HepG2 (cell line): ENCODE measurements around the gene RRM2. TPM values are rescaled to one million over a fixed set of nuclear protein-coding genes. Genes with fewer than 3 reads are reported as not detected.

Experiments used
- ATAC-seq: fragments of 200-7000 bp; cut with Tn5 transposase; 3 replicates; pipeline ENCODE4 v1.9.1; 2020; ENCODE audit warnings: mild to moderate bottlenecking, moderate library complexity
- BruUV-seq: library from RNA; stranded (reverse); fragments of 400-500 nt; replicated peaks from 2 replicates; lab custom pipeline; 2021; lab: Mats Ljungman, UMichigan
- CTCF ChIA-PET: fragments of 300-600 bp; formaldehyde crosslinking; extraction: SDS; loops from one replicate; lab custom pipeline; 2021; ENCODE audit warnings: low total read pairs, inconsistent platforms, low intra/inter-chr PET ratio; lab: Yijun Ruan, JAX
- POLR2A ChIA-PET: fragments of 350-600 bp; sonication (Branson Sonifier 250); formaldehyde crosslinking; loops from one replicate; lab custom pipeline; 2020; ENCODE audit warnings: antibody characterized with exemption, inconsistent platforms; lab: Yijun Ruan, JAX
- DNase-seq: peaks from one replicate; pipeline ENCODE4 v3.0.0-alpha.2; 2015; ENCODE audit warnings: low spot score
- FAIRE-seq: peaks from 3 replicates; lab custom pipeline; 2011; peaks lifted over from hg19 to GRCh38; lab: Jason Lieb, UNC
- H2AFZ ChIP-seq: one replicate; pipeline ENCODE4 v1.6.1; 2011; ENCODE audit warnings: low read length, inconsistent platforms
- H3K27ac ChIP-seq: fragments of 300-600 bp; 3 replicates; pipeline ENCODE4 v1.8.0; 2011; ENCODE audit warnings: mixed run types, mild to moderate bottlenecking, mixed read lengths, low read length, inconsistent platforms; ENCODE audit not compliant: insufficient read depth; ENCODE audit errors: extremely low read length
- H3K27me3 ChIP-seq, 2 experiments: fragments of 200-600 bp in 1 of 2; 2 replicates in 1 of 2; 3 replicates in 1 of 2; pipeline versions ENCODE4 v1.6.0 to v1.8.0; 2011; ENCODE audit warnings: low read length in 2 of 2, mild to moderate bottlenecking in 2 of 2, moderate library complexity in 2 of 2, inconsistent platforms in 1 of 2; ENCODE audit not compliant: insufficient read depth in 2 of 2, control insufficient read depth in 1 of 2
- H3K36me3 ChIP-seq, 2 experiments: fragments of 200-600 bp in 1 of 2; replicated peaks in 1 of 2; 2 replicates in 1 of 2; 3 replicates in 1 of 2; pipeline versions ENCODE4 v1.5.1 to v1.8.0; 2011; ENCODE audit warnings: low read length in 2 of 2, inconsistent platforms in 1 of 2; ENCODE audit not compliant: insufficient read depth in 2 of 2, control insufficient read depth in 1 of 2
- H3K4me1 ChIP-seq: 2 replicates; pipeline ENCODE4 v1.5.1; 2012; ENCODE audit warnings: low read length, inconsistent platforms; ENCODE audit not compliant: insufficient read depth
- H3K4me2 ChIP-seq: 2 replicates; pipeline ENCODE4 v1.6.0; 2011; ENCODE audit warnings: low read depth, low read length, inconsistent platforms
- H3K4me3 ChIP-seq, 3 experiments: fragments of 200-600 bp in 1 of 3; sonication (generic), shearing (Covaris generic) in 1 of 3; replicated peaks in 1 of 3; 2 replicates each; pipeline ENCODE4 v1.5.1; 2011 to 2016; ENCODE audit warnings: low read length in 3 of 3, inconsistent platforms in 2 of 3, low read depth in 2 of 3, mild to moderate bottlenecking in 2 of 3, control low read depth in 1 of 3, mixed read lengths in 1 of 3; ENCODE audit not compliant: insufficient read depth in 1 of 3
- H3K79me2 ChIP-seq: one replicate; pipeline ENCODE4 v1.6.1; 2011; ENCODE audit warnings: low read length, inconsistent platforms; ENCODE audit not compliant: insufficient read depth
- H3K9ac ChIP-seq: 2 replicates; pipeline ENCODE4 v1.6.0; 2011; ENCODE audit warnings: mild to moderate bottlenecking, low read depth, low read length, inconsistent platforms; ENCODE audit not compliant: insufficient read depth
- H3K9me3 ChIP-seq: 2 replicates; pipeline ENCODE4 v1.5.1; 2012; ENCODE audit warnings: mild to moderate bottlenecking, low read length
- H4K20me1 ChIP-seq: 2 replicates; pipeline ENCODE4 v1.6.0; 2011; ENCODE audit warnings: inconsistent platforms, mild to moderate bottlenecking, low read length, moderate library complexity; ENCODE audit not compliant: insufficient read depth
- SP2 ChIP-seq: sonication (generic); formaldehyde crosslinking; IDR thresholded peaks from 2 replicates; pipeline ENCODE4 v1.5.1; 2020; ENCODE audit warnings: mild to moderate bottlenecking, missing genetic modification reagents
- SSRP1 ChIP-seq: IDR thresholded peaks from 2 replicates; pipeline ENCODE4 v1.6.1; 2016; ENCODE audit warnings: control low read depth
- TBP ChIP-seq: sonication (generic); formaldehyde crosslinking; IDR thresholded peaks from 2 replicates; pipeline ENCODE4 v1.5.0; 2020; ENCODE audit warnings: missing genetic modification reagents
- ZBTB20 ChIP-seq: sonication (generic); formaldehyde crosslinking; IDR thresholded peaks from 2 replicates; pipeline ENCODE4 v1.8.1; 2023; ENCODE audit warnings: missing genetic modification reagents, low read depth, mild to moderate bottlenecking, borderline replicate concordance
- ZNF256 ChIP-seq: sonication (generic); formaldehyde crosslinking; conservative IDR thresholded peaks from 2 replicates; pipeline ENCODE4 v1.4.0; 2020; ENCODE audit warnings: missing genetic modification reagents
- ZNF564 ChIP-seq: sonication (generic); formaldehyde crosslinking; IDR thresholded peaks from 2 replicates; pipeline ENCODE4 v1.8.1; 2023; ENCODE audit warnings: mild to moderate bottlenecking, missing genetic modification reagents
- WGBS: methylation state at CpG from one replicate; pipeline ENCODE4 v1.1.6; 2017; ENCODE audit warnings: low lambda C conversion rate; 5-methylcytosine and 5-hydroxymethylcytosine counted together
- in situ Hi-C: cut with HindIII; loops from 2 replicates; pipeline ENCODE4 v1.10.0; 2017; ENCODE audit warnings: low pct_unique_long_range_greater_than_20kb; ENCODE audit not compliant: extremely low pct_ligation_motif_present
- intact Hi-C: fragments of 100-400 bp; cut with micrococcal nuclease; formaldehyde crosslinking; loops from one replicate; pipeline ENCODE4 v1.10.0; 2022; ENCODE audit not compliant: unreplicated experiment
- polyA plus RNA-seq, 8 experiments: library from polyadenylated mRNA; depleted of rRNA in 3 of 8; stranded (reverse) in 7 of 8; unstranded in 1 of 8; fragments of >200 nt; fragmentation: Illumina TruSeq in 4 of 8; extraction: Trizol in 4 of 8; gene quantifications; 2 replicates each; pipeline versions ENCODE4 v1.2.1 to v1.2.3, GENCODE V29; 2011 to 2016; ENCODE audit warnings: low read depth in 4 of 8, missing spikeins in 1 of 8, mixed read lengths in 1 of 8; ENCODE audit not compliant: insufficient read depth in 1 of 8
- total RNA-seq, 5 experiments: library from RNA; depleted of rRNA; stranded (reverse); fragments of >200 nt; fragmentation: Illumina TruSeq; extraction: Trizol; gene quantifications; 2 replicates each; pipeline ENCODE4 v1.2.3, GENCODE V29; 2016; ENCODE audit warnings: low read depth in 1 of 5
- TF ChIP-seq, protein P1 (sequence below), 2 experiments: sonication (generic) in 1 of 2; formaldehyde crosslinking in 1 of 2; IDR thresholded peaks; 2 replicates each; pipeline versions ENCODE4 v1.4.0 to v1.6.1; 2018 to 2020; ENCODE audit warnings: missing genetic modification reagents in 2 of 2, borderline replicate concordance in 1 of 2, low read depth in 1 of 2, mild to moderate bottlenecking in 1 of 2, missing biosample characterization in 1 of 2
- TF ChIP-seq, protein P2 (sequence below), 2 experiments: fragments of 450-650 bp in 1 of 2; sonication (generic) in 1 of 2; formaldehyde crosslinking in 1 of 2; IDR thresholded peaks; 2 replicates each; pipeline versions ENCODE4 v1.6.1 to v1.8.0; 2016 to 2022; ENCODE audit warnings: antibody characterized with exemption in 1 of 2, mild to moderate bottlenecking in 1 of 2, missing genetic modification reagents in 1 of 2
- TF ChIP-seq, protein P3 (sequence below): IDR thresholded peaks from 2 replicates; pipeline ENCODE4 v1.6.1; 2016; ENCODE audit warnings: missing genetic modification reagents, missing compliant biosample characterization
- TF ChIP-seq, protein P4 (sequence below): sonication (generic); formaldehyde crosslinking; IDR thresholded peaks from 2 replicates; pipeline ENCODE4 v1.4.0; 2020; ENCODE audit warnings: mild to moderate bottlenecking, missing genetic modification reagents

RRM2 gene
- total and polyA plus RNA-seq, 2 of the 13 experiments (the other 11 are each of a cell fraction or from before 2014, with no cell fraction given) = 31.3 to 150 TPM

DNA sequence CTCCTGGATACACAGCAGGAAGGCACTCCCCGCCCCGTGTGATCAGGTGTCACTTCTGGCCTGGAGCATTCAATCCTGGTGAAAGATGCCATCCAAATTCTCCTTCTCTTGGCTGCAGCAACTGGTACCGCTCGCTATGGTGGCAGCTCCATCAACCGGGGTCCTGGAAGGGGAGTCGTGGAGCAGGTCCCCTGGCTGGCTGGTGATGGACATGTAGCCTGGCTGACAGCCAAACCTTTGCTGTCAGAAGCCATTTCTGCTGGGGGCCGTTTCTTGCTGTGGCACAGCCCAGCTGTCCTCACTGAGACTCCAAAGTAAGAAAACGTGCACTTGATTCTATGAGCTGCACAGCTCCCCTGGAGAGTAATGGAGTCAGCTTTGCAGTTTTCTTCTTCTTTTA, 35.2 kb upstream of the RRM2 start (continued):
- TF ChIP-seq, protein P1, sequence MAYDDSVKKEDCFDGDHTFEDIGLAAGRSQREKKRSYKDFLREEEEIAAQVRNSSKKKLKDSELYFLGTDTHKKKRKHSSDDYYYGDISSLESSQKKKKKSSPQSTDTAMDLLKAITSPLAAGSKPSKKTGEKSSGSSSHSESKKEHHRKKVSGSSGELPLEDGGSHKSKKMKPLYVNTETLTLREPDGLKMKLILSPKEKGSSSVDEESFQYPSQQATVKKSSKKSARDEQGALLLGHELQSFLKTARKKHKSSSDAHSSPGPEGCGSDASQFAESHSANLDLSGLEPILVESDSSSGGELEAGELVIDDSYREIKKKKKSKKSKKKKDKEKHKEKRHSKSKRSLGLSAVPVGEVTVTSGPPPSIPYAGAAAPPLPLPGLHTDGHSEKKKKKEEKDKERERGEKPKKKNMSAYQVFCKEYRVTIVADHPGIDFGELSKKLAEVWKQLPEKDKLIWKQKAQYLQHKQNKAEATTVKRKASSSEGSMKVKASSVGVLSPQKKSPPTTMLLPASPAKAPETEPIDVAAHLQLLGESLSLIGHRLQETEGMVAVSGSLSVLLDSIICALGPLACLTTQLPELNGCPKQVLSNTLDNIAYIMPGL (CRISPR knock-in tag; IDR thresholded peaks at IDR 0.05; ENCODE audit: borderline replicate concordance in 1 of 2, low read depth in 1 of 2) = 0 out of 4 replicates have a peak, but pooled peaks of 1 of the 2 experiments have one; percentile 20

DNA sequence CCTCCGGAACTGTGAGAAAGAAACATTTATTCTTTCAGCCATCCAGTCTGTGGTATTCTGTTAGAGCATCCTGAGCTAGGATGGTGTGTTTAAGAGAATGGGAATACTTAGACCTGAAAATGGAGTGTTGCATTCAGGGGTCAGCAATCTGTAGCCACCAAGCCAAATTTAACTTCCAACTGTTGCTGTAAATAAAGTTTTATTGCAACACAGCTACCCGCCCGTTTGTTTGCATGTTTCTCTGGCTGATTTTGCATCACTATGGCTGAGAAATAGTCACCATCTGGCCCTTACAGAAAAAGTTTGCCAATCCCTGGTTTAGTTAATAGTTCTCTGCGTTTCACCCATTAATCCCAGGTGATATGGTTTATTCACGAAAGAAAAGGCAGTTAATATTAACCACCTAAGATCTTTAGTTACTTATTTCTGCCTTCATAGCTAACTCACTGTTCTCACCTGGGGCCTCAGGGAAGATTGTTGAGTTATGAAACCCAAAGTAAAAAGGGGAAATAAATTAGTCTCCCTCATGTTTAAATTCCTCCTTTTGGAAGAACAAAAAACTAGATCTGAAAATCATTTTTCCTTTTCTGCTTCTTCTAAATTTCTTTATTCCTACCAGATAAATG, 32.9 kb upstream of the RRM2 start:
- intact Hi-C loops (no loop called here), in situ Hi-C loops (no loop called here)
- H3K4me2 ChIP-seq = no peak overlapping the region
- H2AFZ ChIP-seq = no peak overlapping the region
- WGBS = 3% methylated on average over 5 of the region's 5 CpGs
- H3K9ac ChIP-seq = no peak overlapping the region
- ChIA-PET CTCF (no interaction called here), POLR2A (no interaction called here)
- H3K36me3 ChIP-seq = no peaks in the 10 kb centered on the region
- H4K20me1 ChIP-seq = no peaks in the 10 kb centered on the region
- BruUV-seq = no TSS peak
- ATAC-seq (no peak), DNase-seq (no peak), FAIRE-seq (no peak)
- no peak overlapping the region for H3K4me3 ChIP-seq
- peaks cover 2 to 33% of the 10 kb centered on the region in 2 experiments for H3K27me3 ChIP-seq
- no peaks in the 10 kb centered on the region for H3K9me3 ChIP-seq
- H3K27ac ChIP-seq = no peak overlapping the region
- H3K79me2 ChIP-seq = no peaks in the 10 kb centered on the region
- H3K4me1 ChIP-seq = peaks cover 26% of the 10 kb centered on the region
- TF ChIP-seq, protein P2, sequence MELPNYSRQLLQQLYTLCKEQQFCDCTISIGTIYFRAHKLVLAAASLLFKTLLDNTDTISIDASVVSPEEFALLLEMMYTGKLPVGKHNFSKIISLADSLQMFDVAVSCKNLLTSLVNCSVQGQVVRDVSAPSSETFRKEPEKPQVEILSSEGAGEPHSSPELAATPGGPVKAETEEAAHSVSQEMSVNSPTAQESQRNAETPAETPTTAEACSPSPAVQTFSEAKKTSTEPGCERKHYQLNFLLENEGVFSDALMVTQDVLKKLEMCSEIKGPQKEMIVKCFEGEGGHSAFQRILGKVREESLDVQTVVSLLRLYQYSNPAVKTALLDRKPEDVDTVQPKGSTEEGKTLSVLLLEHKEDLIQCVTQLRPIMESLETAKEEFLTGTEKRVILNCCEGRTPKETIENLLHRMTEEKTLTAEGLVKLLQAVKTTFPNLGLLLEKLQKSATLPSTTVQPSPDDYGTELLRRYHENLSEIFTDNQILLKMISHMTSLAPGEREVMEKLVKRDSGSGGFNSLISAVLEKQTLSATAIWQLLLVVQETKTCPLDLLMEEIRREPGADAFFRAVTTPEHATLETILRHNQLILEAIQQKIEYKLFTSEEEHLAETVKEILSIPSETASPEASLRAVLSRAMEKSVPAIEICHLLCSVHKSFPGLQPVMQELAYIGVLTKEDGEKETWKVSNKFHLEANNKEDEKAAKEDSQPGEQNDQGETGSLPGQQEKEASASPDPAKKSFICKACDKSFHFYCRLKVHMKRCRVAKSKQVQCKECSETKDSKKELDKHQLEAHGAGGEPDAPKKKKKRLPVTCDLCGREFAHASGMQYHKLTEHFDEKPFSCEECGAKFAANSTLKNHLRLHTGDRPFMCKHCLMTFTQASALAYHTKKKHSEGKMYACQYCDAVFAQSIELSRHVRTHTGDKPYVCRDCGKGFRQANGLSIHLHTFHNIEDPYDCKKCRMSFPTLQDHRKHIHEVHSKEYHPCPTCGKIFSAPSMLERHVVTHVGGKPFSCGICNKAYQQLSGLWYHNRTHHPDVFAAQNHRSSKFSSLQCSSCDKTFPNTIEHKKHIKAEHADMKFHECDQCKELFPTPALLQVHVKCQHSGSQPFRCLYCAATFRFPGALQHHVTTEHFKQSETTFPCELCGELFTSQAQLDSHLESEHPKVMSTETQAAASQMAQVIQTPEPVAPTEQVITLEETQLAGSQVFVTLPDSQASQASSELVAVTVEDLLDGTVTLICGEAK (IDR thresholded peaks at IDR 0.05) = peak; percentile 65
- TF ChIP-seq, protein P2 (CRISPR knock-in tag; IDR thresholded peaks at IDR 0.05) = peak; percentile 97
- TF ChIP-seq ZNF564 (CRISPR knock-in tag) = 0 out of 2 replicates have a peak, but pooled peaks have one; percentile 32
- TF ChIP-seq SP2 = no peak
- TF ChIP-seq, protein P3, sequence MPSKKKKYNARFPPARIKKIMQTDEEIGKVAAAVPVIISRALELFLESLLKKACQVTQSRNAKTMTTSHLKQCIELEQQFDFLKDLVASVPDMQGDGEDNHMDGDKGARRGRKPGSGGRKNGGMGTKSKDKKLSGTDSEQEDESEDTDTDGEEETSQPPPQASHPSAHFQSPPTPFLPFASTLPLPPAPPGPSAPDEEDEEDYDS (CRISPR knock-in tag) = no peak
- no peak for TF ChIP-seq TBP (CRISPR knock-in tag)
- TF ChIP-seq, protein P4, sequence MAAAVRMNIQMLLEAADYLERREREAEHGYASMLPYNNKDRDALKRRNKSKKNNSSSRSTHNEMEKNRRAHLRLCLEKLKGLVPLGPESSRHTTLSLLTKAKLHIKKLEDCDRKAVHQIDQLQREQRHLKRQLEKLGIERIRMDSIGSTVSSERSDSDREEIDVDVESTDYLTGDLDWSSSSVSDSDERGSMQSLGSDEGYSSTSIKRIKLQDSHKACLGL (CRISPR knock-in tag) = no peak
- no peak for TF ChIP-seq ZBTB20 (CRISPR knock-in tag)
- no peak for TF ChIP-seq SSRP1 (CRISPR knock-in tag)
- no peak for TF ChIP-seq ZNF256 (CRISPR knock-in tag)
